K562 (cell line): ENCODE data around the gene PKD2. TPM values are rescaled to one million over a fixed set of nuclear protein-coding genes. Genes with fewer than 3 reads are reported as not detected.
A peak's percentile ranks its signal among the peaks of the same experiment; 100 is the strongest.

ENCODE experiments used
- ATAC-seq: fragments of 200-7000 bp; cut with Tn5 transposase; 3 replicates; pipeline ENCODE4 v1.9.1; 2020; ENCODE audit warnings: moderate library complexity
- BruUV-seq: library from RNA; stranded (reverse); fragments of 400-500 nt; replicated peaks from 2 replicates; lab custom pipeline; 2021; lab: Mats Ljungman, UMichigan
- CTCF ChIA-PET: fragments of 300-600 bp; formaldehyde crosslinking; extraction: SDS; loops from one replicate; lab custom pipeline; 2021; ENCODE audit warnings: low intra/inter-chr PET ratio; lab: Yijun Ruan, JAX
- POLR2A ChIA-PET: fragments of 300-600, 350-650 bp; sonication (Branson Sonifier 250); formaldehyde crosslinking; extraction: SDS; loops from one replicate; lab custom pipeline; 2021; ENCODE audit warnings: antibody characterized with exemption, inconsistent platforms; lab: Yijun Ruan, JAX
- DNase-seq, 4 experiments: peaks; one replicate each; pipeline versions ENCODE4 v3.0.0 to v3.0.0-alpha.2; 2011 to 2018; ENCODE audit warnings: low spot score in 3 of 4, mixed read lengths in 3 of 4; ENCODE audit errors: extremely low read depth in 1 of 4
- FAIRE-seq: peaks from 2 replicates; lab custom pipeline; 2011; peaks lifted over from hg19 to GRCh38; lab: Jason Lieb, UNC
- H2AFZ ChIP-seq: 2 replicates; pipeline ENCODE4 v1.6.0; 2011; ENCODE audit warnings: low read depth, low read length, control low read depth, inconsistent platforms
- H3K27ac ChIP-seq: fragments of 200-600 bp; 3 replicates; pipeline ENCODE4 v1.8.0; 2011; ENCODE audit warnings: low read depth, mild to moderate bottlenecking, control low read depth, inconsistent platforms, low read length, moderate library complexity, mixed read lengths; ENCODE audit errors: extremely low read depth
- H3K27me3 ChIP-seq, 2 experiments: fragments of 300-600 bp in 1 of 2; 2 replicates in 1 of 2; 3 replicates in 1 of 2; pipeline versions ENCODE4 v1.6.0 to v1.8.0; 2011; ENCODE audit warnings: inconsistent platforms in 2 of 2, low read length in 2 of 2, mild to moderate bottlenecking in 1 of 2, mixed read lengths in 1 of 2, moderate library complexity in 1 of 2; ENCODE audit not compliant: control insufficient read depth in 2 of 2, insufficient read depth in 2 of 2
- H3K36me3 ChIP-seq: fragments of 300-600 bp; 3 replicates; pipeline ENCODE4 v1.8.0; 2011; ENCODE audit warnings: mild to moderate bottlenecking, low read length, inconsistent platforms; ENCODE audit not compliant: control insufficient read depth, insufficient read depth
- H3K4me1 ChIP-seq, 2 experiments: fragments of 200-600 bp in 1 of 2; replicated peaks in 1 of 2; 2 replicates in 1 of 2; 3 replicates in 1 of 2; pipeline versions ENCODE4 v1.5.1 to v1.8.0; 2011; ENCODE audit warnings: inconsistent platforms in 2 of 2, low read length in 2 of 2, mild to moderate bottlenecking in 1 of 2, mixed read lengths in 1 of 2, moderate library complexity in 1 of 2; ENCODE audit not compliant: control insufficient read depth in 2 of 2, insufficient read depth in 2 of 2
- H3K4me2 ChIP-seq: 2 replicates; pipeline ENCODE4 v1.6.1; 2011; ENCODE audit warnings: low read length, control low read depth, inconsistent platforms, mixed read lengths; ENCODE audit not compliant: insufficient read depth
- H3K4me3 ChIP-seq: fragments of 200-600 bp; sonication (generic), shearing (Covaris generic); 2 replicates; pipeline ENCODE4 v1.5.1; 2016; ENCODE audit warnings: control low read depth, inconsistent platforms
- H3K79me2 ChIP-seq: fragments of 200-600 bp; 3 replicates; pipeline ENCODE4 v1.8.0; 2011; ENCODE audit warnings: low read length, inconsistent platforms; ENCODE audit not compliant: control insufficient read depth, insufficient read depth
- H3K9ac ChIP-seq, 2 experiments: 2 replicates each; pipeline versions ENCODE4 v1.6.0 to v1.6.1; 2011; ENCODE audit warnings: low read depth in 2 of 2, low read length in 2 of 2, control low read depth in 1 of 2, inconsistent platforms in 1 of 2, mild to moderate bottlenecking in 1 of 2, mixed read lengths in 1 of 2; ENCODE audit not compliant: insufficient read depth in 1 of 2
- H3K9me1 ChIP-seq: one replicate; pipeline ENCODE4 v1.6.0; 2011; ENCODE audit warnings: inconsistent platforms, mild to moderate bottlenecking, low read length, moderate library complexity; ENCODE audit not compliant: control insufficient read depth, insufficient read depth
- H3K9me3 ChIP-seq: replicated peaks from 2 replicates; pipeline ENCODE4 v1.5.1; 2011; ENCODE audit warnings: low read depth, low read length, inconsistent platforms; ENCODE audit not compliant: control insufficient read depth, insufficient read depth
- H4K20me1 ChIP-seq: replicated peaks from 2 replicates; pipeline ENCODE4 v1.6.1; 2011; ENCODE audit warnings: low read length, inconsistent platforms, mixed read lengths; ENCODE audit not compliant: control insufficient read depth, insufficient read depth
- ATF3 ChIP-seq, 2 experiments: fragments of 450-650 bp in 1 of 2; sonication (generic) in 1 of 2; formaldehyde crosslinking in 1 of 2; IDR thresholded peaks in 1 of 2; conservative IDR thresholded peaks in 1 of 2; 2 replicates each; pipeline versions ENCODE4 v1.6.1 to v1.8.1; 2016 to 2023; ENCODE audit warnings: mild to moderate bottlenecking in 2 of 2, moderate library complexity in 2 of 2, inconsistent platforms in 1 of 2, missing genetic modification reagents in 1 of 2
- CEBPG ChIP-seq, 3 experiments: fragments of 200-800 bp in 1 of 3; sonication (Bioruptor generic) in 1 of 3; sonication (generic) in 1 of 3; formaldehyde crosslinking in 1 of 3; IDR thresholded peaks in 2 of 3; conservative IDR thresholded peaks in 1 of 3; 2 replicates each; pipeline versions ENCODE4 v1.6.1 to v1.8.0; 2016 to 2022; ENCODE audit warnings: missing compliant biosample characterization in 2 of 3, missing genetic modification characterization in 2 of 3, mild to moderate bottlenecking in 1 of 3, missing genetic modification reagents in 1 of 3
- E2F6 ChIP-seq, 2 experiments: IDR thresholded peaks; 2 replicates each; pipeline ENCODE4 v1.6.1; 2011; ENCODE audit warnings: borderline replicate concordance in 1 of 2, control low read depth in 1 of 2, low read depth in 1 of 2, low read length in 1 of 2, mild to moderate bottlenecking in 1 of 2, mixed read lengths in 1 of 2, moderate library complexity in 1 of 2; ENCODE audit not compliant: insufficient read depth in 1 of 2, insufficient read length in 1 of 2, poor library complexity in 1 of 2, severe bottlenecking in 1 of 2; ENCODE audit errors: extremely low read depth in 1 of 2
- FOXM1 ChIP-seq, 2 experiments: fragments of 450-650 bp in 1 of 2; sonication (generic) in 1 of 2; formaldehyde crosslinking in 1 of 2; IDR thresholded peaks; 2 replicates each; pipeline versions ENCODE4 v1.6.1 to v1.9.0; 2017 to 2022; ENCODE audit warnings: low read depth in 2 of 2, mild to moderate bottlenecking in 2 of 2, missing genetic modification reagents in 1 of 2, moderate library complexity in 1 of 2
- GTF2B ChIP-seq: IDR thresholded peaks from 2 replicates; pipeline ENCODE4 v1.6.1; 2011; ENCODE audit not compliant: insufficient read length; ENCODE audit errors: extremely low read depth
- PHF20 ChIP-seq: fragments of 450-650 bp; IDR thresholded peaks from 2 replicates; pipeline ENCODE4 v1.6.1; 2018; ENCODE audit not compliant: partially characterized antibody
- PTTG1 ChIP-seq: fragments of 450-650 bp; IDR thresholded peaks from 2 replicates; pipeline ENCODE4 v1.6.1; 2016; ENCODE audit warnings: low read depth, mild to moderate bottlenecking, missing genetic modification characterization, missing compliant biosample characterization
- RBBP5 ChIP-seq: fragments of 200-600 bp; sonication (generic); IDR thresholded peaks from 2 replicates; pipeline ENCODE4 v1.6.1; 2012; ENCODE audit warnings: borderline replicate concordance, mild to moderate bottlenecking, low read length, control low read depth, inconsistent platforms; ENCODE audit not compliant: insufficient read depth, poor library complexity, severe bottlenecking
- WGBS: fragments of 100-300 bp; shearing (Covaris generic); methylation state at CpG from one replicate; pipeline ENCODE4 v1.1.6; 2016; ENCODE audit warnings: low coverage, mixed read lengths; ENCODE audit not compliant: insufficient coverage; ENCODE audit errors: missing lambda C conversion rate; 5-methylcytosine and 5-hydroxymethylcytosine counted together
- in situ Hi-C: fragments of 300-500 bp; cut with MboI; formaldehyde crosslinking; loops from 4 replicates; pipeline ENCODE4 v1.15.0; 2018; ENCODE audit warnings: inconsistent platforms, mixed read lengths
- intact Hi-C: fragments of 100-400 bp; cut with micrococcal nuclease; formaldehyde crosslinking; loops from 2 replicates; pipeline ENCODE4 v1.14.2; 2022
- polyA plus RNA-seq, 8 experiments: library from polyadenylated mRNA; depleted of rRNA in 4 of 8; stranded (reverse) in 5 of 8; unstranded in 3 of 8; fragments of >200 nt; fragmentation: Nextera tagmentation in 2 of 8; fragmentation: Illumina TruSeq in 1 of 8; extraction: Ambion mirVana in 2 of 8; extraction: Trizol in 1 of 8; gene quantifications; 2 replicates each; pipeline versions ENCODE4 v1.2.1 to v1.2.3, GENCODE V29; 2011 to 2014; ENCODE audit warnings: inconsistent platforms in 1 of 8, missing spikeins in 1 of 8
- total RNA-seq, 7 experiments: library from RNA; depleted of rRNA in 6 of 7; stranded (reverse); fragments of >200 nt in 6 of 7; fragmentation: Illumina TruSeq in 2 of 7; extraction: Trizol in 2 of 7; gene quantifications; 2 replicates each; pipeline versions ENCODE4 v1.2.1 to v1.2.3, GENCODE V29; 2011 to 2021; ENCODE audit warnings: low replicate concordance in 1 of 7

Gene PKD2
- total and polyA plus RNA-seq, 9 of the 15 experiments (the other 6 are each of a cell fraction or from before 2014, with no cell fraction given): 0.11 to 1.2 (median 0.47) TPM

- no peaks in the 10 kb centered on the region for H3K9me1 ChIP-seq
- ATAC-seq (peak; percentile 67; the same call in 2 of the 3 replicates), FAIRE-seq (no peak), DNase-seq (peak in 2 of 4 experiments; percentile 6 to 9)
- H3K36me3 ChIP-seq: no peaks in the 10 kb centered on the region
- no peaks in the 10 kb centered on the region for H3K79me2 ChIP-seq
- no peak overlapping the region for H3K27ac ChIP-seq
- WGBS: 0% methylated on average over 1 of the region's 1 CpG
- CTCF ChIA-PET: no interaction called here
- BruUV-seq: no TSS peak
- no peaks in the 10 kb centered on the region for H3K4me1 ChIP-seq
- 0 out of 2 replicates have a peak overlapping the region, but pooled peaks have one; percentile 33 for H2AFZ ChIP-seq
- POLR2A ChIA-PET: no interaction called here
- intact Hi-C loops (no loop called here), in situ Hi-C loops (loop anchor here (10.0 kb wide), 1 partner anchor 124 kb away; no protein-coding TSS in a partner anchor)
- H3K4me2 ChIP-seq: peak overlapping the region; percentile 24; the same call in 1 of the 2 replicates
- no peak overlapping the region for H3K9ac ChIP-seq
- peaks cover 2 to 4% of the 10 kb centered on the region in 2 experiments; a peak in 2 of 5 replicates for H3K27me3 ChIP-seq
- H4K20me1 ChIP-seq: no peaks in the 10 kb centered on the region
- no peaks in the 10 kb centered on the region for H3K9me3 ChIP-seq
- H3K4me3 ChIP-seq: no peak overlapping the region
- TF ChIP-seq RBBP5 (no peak), GTF2B (no peak), ATF3 (IDR thresholded peaks at IDR 0.05) (peak; percentile 28; the same call in 1 of the 2 replicates), ATF3 (CRISPR knock-in tag; conservative IDR thresholded peaks at IDR 0.05) (no peak), PTTG1 (tag) (no peak), CEBPG (CRISPR knock-in tag; IDR thresholded peaks at IDR 0.05) (no peak), CEBPG (tag; conservative IDR thresholded peaks at IDR 0.05 in 1 of 2, IDR thresholded peaks at IDR 0.05 in 1 of 2) (no peak), PHF20 (no peak), E2F6 (IDR thresholded peaks at IDR 0.05; ENCODE audit: borderline replicate concordance in 1 of 2, extremely low read depth in 1 of 2, insufficient read depth in 1 of 2, insufficient read length in 1 of 2, low read depth in 1 of 2, low read length in 1 of 2, poor library complexity in 1 of 2, severe bottlenecking in 1 of 2) (no peak), FOXM1 (IDR thresholded peaks at IDR 0.05; ENCODE audit: low read depth) (no peak), FOXM1 (CRISPR knock-in tag; IDR thresholded peaks at IDR 0.05; ENCODE audit: low read depth) (no peak)
These were observed 28.8 kb upstream of the PKD2 start for GRCh38 chr4:87978681-87979080.
